Measurements from ENCODE around the gene PACS1. TPM values are rescaled to one million over a fixed set of nuclear protein-coding genes. Genes with fewer than 3 reads are reported as not detected.
A peak's percentile ranks its signal among the peaks of the same experiment; 100 is the strongest.

Gene PACS1
- total RNA-seq, 6 experiments from 2014 or later = 82.8 to 114 (median 91.8) TPM

DNA sequence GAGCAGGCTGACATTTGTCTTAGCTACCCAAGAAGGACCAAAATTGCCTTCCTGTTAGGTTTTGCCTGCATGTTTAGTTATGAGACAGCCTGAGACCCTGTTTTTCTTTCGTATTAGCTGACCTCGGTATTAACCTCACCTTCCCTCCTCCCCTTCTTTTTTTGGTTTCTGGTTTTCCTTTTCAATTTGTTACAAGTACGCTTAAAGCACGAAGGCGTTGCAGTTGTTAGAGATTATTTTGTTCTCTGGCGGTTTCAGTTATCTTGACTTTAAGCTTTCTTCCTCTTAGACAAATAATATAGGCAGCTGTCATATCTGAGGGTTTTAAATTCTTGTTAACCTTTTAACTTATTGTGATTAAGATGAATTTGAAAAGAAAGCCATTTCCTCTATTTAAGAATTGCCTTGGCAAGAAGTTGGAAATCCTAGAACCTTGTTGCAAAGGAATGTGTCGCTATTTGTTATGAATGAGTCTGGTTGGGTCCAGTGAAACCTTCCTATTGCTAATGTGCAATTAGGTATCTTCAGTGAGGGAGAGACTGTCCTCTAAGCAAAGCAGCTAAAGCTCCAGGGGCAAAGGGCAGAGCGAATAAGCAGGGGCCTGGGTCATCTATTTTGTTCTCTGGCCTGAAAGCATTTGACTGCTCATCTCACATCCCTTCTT is 45.7 kb downstream of the PACS1 start:
- Mint-ChIP-seq H3K9me3 (no peaks in the 10 kb centered on the region), H3K4me1 (ENCODE audit: low read depth) (peaks cover 89% of the 10 kb centered on the region), H3K4me3 (no peak overlapping the region), H3K27ac (peak overlapping the region; percentile 51), H3K27me3 (ENCODE audit: insufficient read depth) (no peaks in the 10 kb centered on the region; the same call in none of the 2 replicates), H3K36me3 (ENCODE audit: low read depth) (peaks cover 12% of the 10 kb centered on the region)
- TF ChIP-seq, protein P1, sequence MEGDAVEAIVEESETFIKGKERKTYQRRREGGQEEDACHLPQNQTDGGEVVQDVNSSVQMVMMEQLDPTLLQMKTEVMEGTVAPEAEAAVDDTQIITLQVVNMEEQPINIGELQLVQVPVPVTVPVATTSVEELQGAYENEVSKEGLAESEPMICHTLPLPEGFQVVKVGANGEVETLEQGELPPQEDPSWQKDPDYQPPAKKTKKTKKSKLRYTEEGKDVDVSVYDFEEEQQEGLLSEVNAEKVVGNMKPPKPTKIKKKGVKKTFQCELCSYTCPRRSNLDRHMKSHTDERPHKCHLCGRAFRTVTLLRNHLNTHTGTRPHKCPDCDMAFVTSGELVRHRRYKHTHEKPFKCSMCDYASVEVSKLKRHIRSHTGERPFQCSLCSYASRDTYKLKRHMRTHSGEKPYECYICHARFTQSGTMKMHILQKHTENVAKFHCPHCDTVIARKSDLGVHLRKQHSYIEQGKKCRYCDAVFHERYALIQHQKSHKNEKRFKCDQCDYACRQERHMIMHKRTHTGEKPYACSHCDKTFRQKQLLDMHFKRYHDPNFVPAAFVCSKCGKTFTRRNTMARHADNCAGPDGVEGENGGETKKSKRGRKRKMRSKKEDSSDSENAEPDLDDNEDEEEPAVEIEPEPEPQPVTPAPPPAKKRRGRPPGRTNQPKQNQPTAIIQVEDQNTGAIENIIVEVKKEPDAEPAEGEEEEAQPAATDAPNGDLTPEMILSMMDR (IDR thresholded peaks at IDR 0.05) = no peak
- no peak for DNase-seq

DNA sequence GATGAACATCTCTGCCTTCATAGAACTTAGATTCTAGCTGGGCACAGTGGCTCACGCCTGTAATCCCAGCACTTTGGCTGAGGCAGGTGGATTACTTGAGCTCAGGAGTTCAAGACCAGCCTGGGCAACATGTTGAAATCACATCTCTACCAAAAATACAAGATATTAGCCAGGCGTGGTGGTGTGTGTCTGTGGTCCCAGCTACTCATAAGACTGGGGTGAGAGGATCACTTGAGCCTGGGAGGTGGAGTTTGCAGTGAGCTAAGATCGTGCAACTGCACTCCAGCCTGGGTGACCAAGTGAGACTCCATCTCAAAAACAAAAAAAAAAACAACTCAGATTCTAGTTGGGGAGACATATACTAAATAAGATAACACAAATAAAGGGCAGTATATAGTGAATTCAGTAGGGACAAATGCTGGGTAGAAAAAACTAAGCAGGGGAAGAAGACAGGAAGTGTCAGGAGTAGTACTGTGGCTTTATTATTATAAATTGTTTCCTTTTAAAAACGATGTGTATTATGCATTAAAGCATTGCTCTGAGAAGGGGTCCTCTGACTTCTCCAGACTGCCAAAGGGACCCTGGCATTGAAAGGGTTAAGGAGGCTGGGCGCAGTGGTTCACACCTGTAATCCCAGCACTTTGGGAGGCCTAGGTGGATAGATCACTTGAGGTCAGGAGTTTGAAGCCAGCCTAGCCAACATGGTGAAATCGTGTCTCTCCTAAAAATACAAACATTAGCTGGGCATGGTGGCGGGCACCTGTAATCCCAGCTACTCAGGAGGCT is 46.7 kb downstream of the PACS1 start:
- peak overlapping the region; percentile 74; the same call in 1 of the 2 replicates for H3K27ac Mint-ChIP-seq
- no peak overlapping the region for H3K4me3 Mint-ChIP-seq
- H3K27me3 Mint-ChIP-seq (ENCODE audit: insufficient read depth) = no peaks in the 10 kb centered on the region; the same call in 1 of the 2 replicates
- no peak for DNase-seq
- peaks cover 89% of the 10 kb centered on the region for H3K4me1 Mint-ChIP-seq (ENCODE audit: low read depth)
- TF ChIP-seq, protein P1 (IDR thresholded peaks at IDR 0.05) = no peak
- H3K36me3 Mint-ChIP-seq (ENCODE audit: low read depth) = peaks cover 21% of the 10 kb centered on the region
- no peaks in the 10 kb centered on the region for H3K9me3 Mint-ChIP-seq

DNA sequence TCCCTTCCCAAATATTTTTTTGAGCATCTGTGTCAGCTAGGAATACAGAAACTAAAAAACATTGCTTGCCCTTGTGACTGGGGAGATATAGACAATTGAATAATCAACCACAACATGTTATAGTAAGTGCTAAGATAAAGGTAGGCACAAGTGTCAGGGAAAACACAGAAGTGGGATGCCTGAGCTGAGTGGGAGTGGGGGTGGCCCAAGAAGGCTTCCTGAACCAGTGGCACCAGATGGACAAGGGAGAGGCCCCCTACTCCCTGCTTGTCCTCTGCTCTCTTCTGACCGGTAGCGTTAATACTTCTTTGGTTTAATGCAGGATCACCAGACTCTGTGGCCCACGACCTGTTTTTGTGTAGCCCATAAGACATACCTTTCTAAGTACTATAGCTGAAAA is 48.8 kb downstream of the PACS1 start:
- peak overlapping the region; percentile 64 for H3K4me3 Mint-ChIP-seq
- H3K27me3 Mint-ChIP-seq (ENCODE audit: insufficient read depth) = no peaks in the 10 kb centered on the region; the same call in 1 of the 2 replicates
- H3K36me3 Mint-ChIP-seq (ENCODE audit: low read depth) = peaks cover 23% of the 10 kb centered on the region
- no peaks in the 10 kb centered on the region for H3K9me3 Mint-ChIP-seq
- DNase-seq = no peak
- TF ChIP-seq, protein P1 (IDR thresholded peaks at IDR 0.05) = no peak
- peak overlapping the region; percentile 87 for H3K27ac Mint-ChIP-seq
- peaks cover 79% of the 10 kb centered on the region for H3K4me1 Mint-ChIP-seq (ENCODE audit: low read depth)

DNA sequence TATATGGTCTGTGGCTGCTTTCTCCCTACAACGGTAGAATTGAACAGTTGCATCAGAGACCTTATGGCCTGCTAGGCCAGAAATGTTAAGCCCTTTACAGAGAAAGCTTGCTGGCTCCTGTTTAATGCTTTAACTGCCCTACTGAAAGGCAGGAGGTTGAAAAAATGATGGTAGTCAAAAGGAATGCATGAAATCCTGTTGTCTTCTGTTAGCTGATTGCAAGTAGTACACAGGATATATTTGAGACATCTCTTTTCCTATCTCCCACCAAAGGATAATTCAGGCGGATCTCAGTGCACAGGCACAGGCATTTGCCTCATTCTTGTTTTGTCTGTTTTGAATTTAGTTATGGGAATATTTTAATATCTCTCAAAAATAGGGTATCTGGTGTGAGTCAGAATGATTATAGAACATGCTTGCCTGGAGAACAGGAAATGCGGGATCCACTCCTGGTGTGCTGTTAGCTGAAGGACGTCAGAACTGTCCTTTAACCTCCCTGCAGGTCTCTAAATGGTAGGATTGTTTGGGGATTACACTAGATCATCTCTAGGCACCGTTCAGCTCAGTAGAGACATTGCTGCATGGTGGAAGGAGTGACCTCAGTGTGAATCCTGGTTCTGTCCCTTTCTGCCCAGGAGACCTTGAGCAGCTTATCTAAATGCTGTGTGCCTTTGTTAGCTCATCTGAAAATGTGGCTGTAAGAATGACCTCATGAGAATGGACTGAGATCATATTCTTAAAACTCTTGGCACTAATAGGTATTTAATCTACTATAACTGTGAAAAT is 49.5 kb downstream of the PACS1 start:
- peak overlapping the region; percentile 64 for H3K4me3 Mint-ChIP-seq
- DNase-seq = peak; percentile 73
- H3K27ac Mint-ChIP-seq = peak overlapping the region; percentile 87
- TF ChIP-seq, protein P1 (IDR thresholded peaks at IDR 0.05) = no peak
- H3K9me3 Mint-ChIP-seq = no peaks in the 10 kb centered on the region
- peaks cover 83% of the 10 kb centered on the region for H3K4me1 Mint-ChIP-seq (ENCODE audit: low read depth)
- H3K36me3 Mint-ChIP-seq (ENCODE audit: low read depth) = peaks cover 23% of the 10 kb centered on the region
- H3K27me3 Mint-ChIP-seq (ENCODE audit: insufficient read depth) = no peaks in the 10 kb centered on the region; the same call in 1 of the 2 replicates

DNA sequence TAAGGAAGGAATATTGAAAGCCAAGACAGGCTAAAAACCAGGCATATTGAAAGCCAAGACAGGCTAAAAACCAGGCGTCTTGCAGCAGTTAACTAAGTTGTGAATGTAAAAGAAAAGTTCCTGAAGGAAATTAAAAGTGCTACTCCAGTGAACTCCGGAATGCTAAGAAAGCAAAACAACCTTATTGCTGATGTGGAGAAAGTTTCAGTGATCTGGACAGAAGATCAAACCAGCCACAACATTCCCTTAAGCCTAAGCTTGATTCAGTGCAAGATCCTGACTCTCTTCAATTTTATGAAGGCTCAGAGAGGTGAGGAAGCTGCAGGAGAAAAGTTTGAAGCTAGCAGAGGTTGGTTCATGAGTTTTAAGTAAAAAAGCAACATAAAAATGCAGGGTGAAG is 51.4 kb downstream of the PACS1 start:
- peaks cover 15% of the 10 kb centered on the region for H3K36me3 Mint-ChIP-seq (ENCODE audit: low read depth)
- H3K9me3 Mint-ChIP-seq = no peaks in the 10 kb centered on the region
- H3K4me1 Mint-ChIP-seq (ENCODE audit: low read depth) = peaks cover 87% of the 10 kb centered on the region
- no peak overlapping the region for H3K4me3 Mint-ChIP-seq
- no peaks in the 10 kb centered on the region; the same call in 1 of the 2 replicates for H3K27me3 Mint-ChIP-seq (ENCODE audit: insufficient read depth)
- TF ChIP-seq, protein P1 (IDR thresholded peaks at IDR 0.05) = no peak
- H3K27ac Mint-ChIP-seq = peak overlapping the region; percentile 87
- DNase-seq = no peak

All from HFFc6 (cell line).